ENCODE measurements around the gene PRLR. TPM values are rescaled to one million over a fixed set of nuclear protein-coding genes. Genes with fewer than 3 reads are reported as not detected.

Gene PRLR
- total RNA-seq, 1 donor from 2014 or later = 2.4 TPM

DNA sequence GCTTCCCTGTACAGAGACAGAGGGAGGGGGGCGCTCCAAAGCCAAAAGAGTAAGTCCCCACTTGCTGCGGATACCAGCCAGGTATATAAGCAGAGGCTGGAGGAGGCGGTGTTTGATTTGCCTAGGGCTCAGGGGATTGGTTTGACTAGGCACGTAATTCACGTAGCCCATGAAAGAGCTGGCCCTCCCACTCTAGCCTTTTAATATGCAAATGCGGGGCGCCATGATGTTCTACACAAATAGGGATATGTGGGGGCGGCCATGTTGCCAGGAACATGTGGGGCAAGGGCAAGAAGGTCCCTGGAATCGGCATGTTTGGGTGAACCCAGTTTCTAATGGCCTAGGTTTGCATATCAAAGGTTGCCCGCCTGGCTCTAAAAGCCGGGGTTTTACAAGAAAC is 3.3 kb upstream of the PRLR start:
- DNase-seq = no peak

GRCh38 chr5:35233121-35233520 is 2.8 kb upstream of the PRLR start:
- DNase-seq = no peak

GRCh38 chr5:35232124-35232523 is 1.8 kb upstream of the PRLR start:
- no peak for DNase-seq

DNA sequence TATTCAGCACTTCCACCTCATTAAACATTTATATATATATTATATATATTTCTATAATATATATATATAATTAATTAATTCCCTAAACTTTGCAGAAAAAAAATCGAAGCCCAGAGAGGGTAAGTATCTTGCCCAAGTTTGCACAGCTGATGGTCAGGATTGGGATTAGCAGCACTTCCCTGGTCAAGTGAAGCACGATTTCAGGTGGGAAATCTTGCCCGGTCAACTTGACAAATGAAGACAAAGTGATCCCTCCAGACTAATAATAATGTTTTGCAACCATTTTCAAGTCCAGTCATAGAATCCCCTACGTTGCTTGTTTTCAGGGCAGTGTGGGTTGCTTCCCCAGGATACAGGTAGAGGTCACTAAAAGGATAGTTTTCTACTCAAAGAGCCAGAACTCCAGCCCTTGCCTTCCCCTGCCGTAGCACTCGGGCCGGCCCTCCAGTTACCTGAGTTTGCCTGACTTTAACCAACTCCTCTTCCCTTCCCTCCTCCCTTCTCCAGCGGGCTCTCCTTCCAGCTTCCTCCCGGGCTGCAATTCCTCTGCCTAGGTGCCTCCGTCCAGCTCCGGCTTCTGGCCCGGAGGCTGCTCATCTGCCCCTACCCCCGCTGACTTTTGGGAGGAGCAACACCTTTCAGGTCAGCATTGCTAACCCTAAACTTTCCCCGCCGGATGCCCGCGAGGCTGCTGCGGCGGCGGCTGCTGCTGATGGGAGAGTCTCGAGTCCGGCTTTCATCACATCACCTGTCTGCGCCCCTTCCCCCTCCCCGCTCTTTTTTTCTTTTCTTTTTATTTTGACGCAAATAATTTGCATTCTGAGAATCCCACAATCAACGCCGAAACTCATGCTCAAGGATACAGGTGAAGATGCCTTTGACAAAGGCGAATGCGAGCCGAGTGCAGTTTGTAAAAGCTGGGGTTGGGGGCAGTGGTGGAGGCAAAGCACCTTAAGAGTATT is 930 bp downstream of the PRLR start:
- peak; percentile 61 for DNase-seq

- DNase-seq = no peak
Observed at GRCh38 chr5:35228310-35228709, 2.0 kb downstream of the PRLR start.

GRCh38 chr5:35227720-35228119 is 2.6 kb downstream of the PRLR start:
- no peak for DNase-seq

DNA sequence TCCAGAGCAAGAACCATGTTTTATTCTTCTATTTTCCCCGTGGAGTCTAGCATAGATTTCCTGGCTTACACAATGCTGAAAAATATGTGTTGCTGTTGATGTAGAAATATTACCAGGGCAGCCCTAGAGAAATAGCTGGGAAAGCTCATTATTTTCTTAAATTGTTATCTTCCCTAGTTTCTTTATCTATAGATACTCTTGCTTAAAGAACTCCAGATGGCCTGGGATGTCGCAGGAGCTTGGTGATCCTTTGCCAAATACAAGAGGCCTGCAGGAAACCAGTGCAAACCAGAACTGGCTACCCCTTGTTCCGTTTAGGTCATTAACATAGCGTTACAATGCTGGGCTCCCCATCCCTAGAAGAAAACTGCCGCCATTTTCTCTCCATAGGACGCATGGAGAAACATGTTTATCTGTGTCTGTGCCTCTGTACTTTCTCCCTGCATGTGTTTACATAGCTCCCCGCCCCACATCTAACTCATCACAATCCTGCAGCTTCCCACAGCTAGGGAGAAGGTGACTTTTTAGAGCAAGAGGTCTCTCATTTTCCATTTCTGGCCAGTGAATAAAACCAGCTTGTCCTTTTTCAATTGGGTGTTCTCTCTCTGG is 6.4 kb downstream of the PRLR start:
- DNase-seq = no peak

- no peak for DNase-seq
Observed at GRCh38 chr5:35220967-35221366, 9.3 kb downstream of the PRLR start.

DNA sequence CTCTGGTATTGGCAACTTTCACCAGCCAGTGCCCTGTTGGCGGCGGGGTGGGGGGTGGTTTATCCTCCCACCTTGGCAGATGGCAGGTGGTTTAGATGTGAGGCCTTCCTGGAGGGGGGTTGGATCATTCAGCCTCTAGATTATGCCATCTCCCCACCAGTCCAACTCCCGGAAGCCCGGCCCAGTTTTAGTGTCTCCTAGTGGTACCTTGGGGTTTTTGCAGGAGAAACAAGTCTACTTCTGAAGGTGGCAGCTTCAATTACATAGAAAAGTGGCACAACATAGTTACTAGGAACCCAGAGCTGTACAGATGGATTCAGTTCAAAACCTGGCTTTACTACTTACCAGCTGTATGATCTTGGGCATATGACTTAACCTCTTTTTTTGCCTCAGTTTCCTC is 11.3 kb downstream of the PRLR start:
- no peak for DNase-seq

DNA sequence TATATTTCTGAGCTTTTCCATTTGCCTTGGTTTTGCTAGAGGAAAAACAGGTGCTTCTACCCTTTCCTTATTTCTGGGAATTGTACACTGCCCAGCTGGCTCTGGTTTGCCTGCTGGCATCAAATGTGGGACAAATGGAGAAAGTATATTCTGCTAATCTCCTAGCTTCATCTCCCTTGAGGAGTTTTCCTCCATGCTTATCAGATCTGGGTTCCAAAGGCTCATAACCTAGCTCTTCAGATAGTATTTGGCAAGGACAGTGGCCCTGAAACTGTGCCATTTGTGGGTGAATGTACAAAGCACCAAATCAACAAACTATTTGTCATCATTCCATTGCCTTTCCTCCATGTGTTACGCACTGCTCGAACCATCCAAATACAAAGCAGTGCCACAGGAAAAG is 16.2 kb downstream of the PRLR start:
- peak; percentile 93 for DNase-seq

DNA sequence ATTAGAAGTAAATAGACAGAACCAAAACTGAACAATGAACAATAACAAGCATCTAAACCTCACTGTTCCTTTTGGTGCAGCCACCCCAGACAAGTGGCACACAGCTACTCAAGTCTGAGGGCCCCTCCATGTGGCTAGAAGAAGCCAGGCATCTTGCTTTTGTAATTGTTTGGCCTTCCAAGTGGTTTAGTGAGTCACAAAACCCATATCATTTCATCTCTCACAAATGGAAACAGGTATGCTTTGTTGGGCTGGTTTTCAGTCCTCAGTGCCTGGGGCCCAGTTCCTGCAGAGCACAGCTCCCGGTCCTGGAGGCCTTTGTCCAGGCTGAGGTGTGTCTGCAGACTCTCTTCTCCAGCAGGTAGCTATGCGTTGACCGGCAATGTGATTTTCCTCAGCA is 16.7 kb downstream of the PRLR start:
- peak; percentile 67 for DNase-seq

- DNase-seq = no peak
Observed at GRCh38 chr5:35212122-35212982, 17.9 kb downstream of the PRLR start.

DNA sequence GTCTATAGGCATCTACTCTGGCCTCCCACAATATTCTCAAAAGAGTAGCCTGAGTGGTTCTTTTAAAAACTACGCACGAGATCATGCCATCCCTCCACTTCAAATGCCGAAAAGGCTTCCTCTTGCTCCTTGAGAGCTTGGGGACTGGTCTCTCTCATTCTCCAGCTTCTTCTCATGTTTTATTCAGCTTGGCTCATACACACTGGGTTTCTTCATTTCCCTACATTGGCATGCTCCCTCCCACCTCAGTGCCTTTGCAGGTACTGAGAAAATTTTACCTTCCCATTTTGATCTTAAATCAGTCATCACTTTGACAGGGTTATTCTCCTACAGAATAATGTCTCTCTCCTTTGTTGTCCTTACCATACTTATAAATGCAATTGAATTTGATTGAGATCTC is 20.4 kb downstream of the PRLR start:
- DNase-seq = no peak

GRCh38 chr5:35205606-35206005 is 24.7 kb downstream of the PRLR start:
- DNase-seq = no peak

GRCh38 chr5:35205186-35205585 is 25.1 kb downstream of the PRLR start:
- no peak for DNase-seq

DNA sequence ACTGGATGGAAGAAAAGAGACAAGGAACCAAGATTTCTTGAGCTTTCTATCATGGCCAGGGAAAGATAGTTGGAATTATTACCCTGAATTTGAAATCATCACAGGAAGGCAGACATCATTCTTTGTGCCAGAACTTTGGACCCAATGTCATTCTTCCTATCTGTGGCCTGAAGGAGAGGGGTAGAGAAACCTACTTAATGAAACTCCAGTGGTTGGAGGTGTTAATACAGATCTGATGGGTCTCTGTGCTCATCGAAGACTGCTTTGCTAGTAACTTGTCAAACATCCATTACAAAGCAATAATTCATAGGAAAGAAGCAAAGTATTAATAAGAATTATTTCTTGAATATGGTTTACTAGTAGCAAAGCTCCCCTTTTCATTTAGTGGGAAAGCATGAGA is 26.9 kb downstream of the PRLR start:
- DNase-seq = no peak

- peak; percentile 47 for DNase-seq
Observed at GRCh38 chr5:35202319-35203111, 27.8 kb downstream of the PRLR start.

DNA sequence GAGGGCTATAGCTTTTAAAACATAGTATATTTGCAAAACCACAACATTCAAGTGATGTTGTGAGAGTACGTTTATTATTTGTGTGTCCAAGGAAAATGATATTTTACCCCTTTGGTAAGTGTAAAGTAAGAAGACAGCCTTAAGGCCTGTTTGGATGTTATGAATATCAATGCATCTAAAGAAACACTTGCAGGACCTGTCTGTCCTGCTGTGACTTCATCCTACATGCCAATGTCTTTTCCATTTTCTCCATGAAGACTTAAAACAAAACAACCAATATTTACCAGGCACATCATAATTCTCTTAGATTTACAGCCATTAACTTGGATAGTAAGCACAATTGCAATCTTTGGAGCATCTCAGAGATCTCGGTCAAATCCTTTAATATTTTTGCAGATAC is 29.0 kb downstream of the PRLR start:
- no peak for DNase-seq

DNA sequence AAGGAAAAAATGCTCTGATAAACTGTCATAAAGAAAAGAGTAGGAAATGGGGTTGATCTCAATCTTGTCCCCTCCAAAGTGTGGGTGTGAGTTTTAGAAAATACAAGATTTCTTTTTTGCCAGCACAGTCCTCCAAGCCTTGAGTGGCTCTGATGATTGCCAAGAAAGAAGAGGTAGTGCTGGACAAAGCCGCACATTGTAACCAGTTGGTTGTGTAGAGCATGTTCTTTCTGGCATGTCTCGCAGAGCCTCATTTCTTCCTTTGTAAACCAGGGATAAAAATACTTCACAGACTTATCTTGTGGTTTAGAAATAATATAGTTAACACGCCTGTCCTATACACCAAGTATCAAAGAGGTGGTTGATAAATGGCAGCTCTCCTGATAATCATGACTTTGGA is 30.4 kb downstream of the PRLR start:
- peak; percentile 34 for DNase-seq

GRCh38 chr5:35198686-35199085 is 31.6 kb downstream of the PRLR start:
- DNase-seq = peak; percentile 82

- DNase-seq = peak; percentile 79
Observed at GRCh38 chr5:35198075-35198474, 32.2 kb downstream of the PRLR start.

- peak; percentile 64 for DNase-seq
Observed at GRCh38 chr5:35197351-35197750, 32.9 kb downstream of the PRLR start.

Measured in tongue (tissue), 2 donors.